GM19099 (cell line): ENCODE data around the gene CLDN16.

ENCODE experiments used
- POLR2A ChIP-seq: IDR thresholded peaks from 3 replicates; pipeline ENCODE4 v1.6.1; 2011; ENCODE audit warnings: low read depth; ENCODE audit not compliant: insufficient read length; ENCODE audit errors: extremely low read depth

The CLDN16 gene

GRCh38 chr3:190369668-190370295 is 18.2 kb upstream of the CLDN16 start:
- no peak for TF ChIP-seq POLR2A

GRCh38 chr3:190370369-190370768 is 17.6 kb upstream of the CLDN16 start:
- TF ChIP-seq POLR2A: no peak

- TF ChIP-seq POLR2A: no peak
These were observed 16.8 kb upstream of the CLDN16 start for GRCh38 chr3:190371152-190371551.

GRCh38 chr3:190375246-190375645 is 12.7 kb upstream of the CLDN16 start:
- no peak for TF ChIP-seq POLR2A

- no peak for TF ChIP-seq POLR2A
These were observed 12.3 kb upstream of the CLDN16 start for GRCh38 chr3:190375671-190376070.

- TF ChIP-seq POLR2A: no peak
These were observed 9.6 kb upstream of the CLDN16 start for GRCh38 chr3:190378240-190378891.

GRCh38 chr3:190380184-190380583 is 7.8 kb upstream of the CLDN16 start:
- no peak for TF ChIP-seq POLR2A

GRCh38 chr3:190381441-190381840 is 6.5 kb upstream of the CLDN16 start:
- no peak for TF ChIP-seq POLR2A

GRCh38 chr3:190382082-190382481 is 5.9 kb upstream of the CLDN16 start:
- TF ChIP-seq POLR2A: no peak

- no peak for TF ChIP-seq POLR2A
These were observed 3.6 kb upstream of the CLDN16 start for GRCh38 chr3:190384309-190384756.

- TF ChIP-seq POLR2A: no peak
These were observed 2.0 kb upstream of the CLDN16 start for GRCh38 chr3:190385731-190386688.

GRCh38 chr3:190388703-190389102 is 740 bp downstream of the CLDN16 start:
- TF ChIP-seq POLR2A: no peak

GRCh38 chr3:190396001-190396400 is 8.0 kb downstream of the CLDN16 start:
- TF ChIP-seq POLR2A: no peak

- no peak for TF ChIP-seq POLR2A
These were observed 9.9 kb downstream of the CLDN16 start for GRCh38 chr3:190397889-190398288.

- TF ChIP-seq POLR2A: no peak
These were observed 11.7 kb downstream of the CLDN16 start for GRCh38 chr3:190399677-190400076.
